Measurements from ENCODE around the gene SLC35G6. TPM values are rescaled to one million over a fixed set of nuclear protein-coding genes. Genes with fewer than 3 reads are reported as not detected.
"Not testable (repeated sequence)": the region's sequence is repeated elsewhere in the genome, so short reads cannot be mapped to it uniquely, and the experiment has no call there.

The SLC35G6 gene
- not detected in 2 replicates for polyA plus RNA-seq (2014; cell fraction: cytosol; rRNA removed)
- polyA plus RNA-seq (2014; cell fraction: nucleus; rRNA removed) = not detected in 2 replicates

- not testable (repeated sequence) for DNase-seq (ENCODE audit: low spot score)
Observed at GRCh38 chr17:7481275-7481674, at the start of gene SLC35G6. Gene SLC35G6, plus strand, starts transcription at chr17:7481446. Its CDS starts 71 bp downstream, at chr17:7481517.

- no peak for DNase-seq (ENCODE audit: low spot score)
Observed at GRCh38 chr17:7432296-7432695, 49.0 kb upstream of the SLC35G6 start.

GRCh38 chr17:7435676-7436555 is 45.3 kb upstream of the SLC35G6 start:
- no peak for DNase-seq (ENCODE audit: low spot score)

- DNase-seq (ENCODE audit: low spot score) = peak; percentile 80
Observed at GRCh38 chr17:7436556-7437368, 44.5 kb upstream of the SLC35G6 start.

GRCh38 chr17:7437369-7437863 is 43.8 kb upstream of the SLC35G6 start:
- DNase-seq (ENCODE audit: low spot score) = no peak

GRCh38 chr17:7437950-7438614 is 43.2 kb upstream of the SLC35G6 start:
- peak; percentile 60 for DNase-seq (ENCODE audit: low spot score)

GRCh38 chr17:7438656-7439460 is 42.4 kb upstream of the SLC35G6 start:
- no peak for DNase-seq (ENCODE audit: low spot score)

- DNase-seq (ENCODE audit: low spot score) = no peak
Observed at GRCh38 chr17:7439462-7440112, 41.7 kb upstream of the SLC35G6 start, which contains the start of gene FGF11. Gene FGF11, plus strand, starts transcription at chr17:7439512. Its CDS starts 109 bp downstream, at chr17:7439621.

- DNase-seq (ENCODE audit: low spot score) = peak; percentile 81
Observed at GRCh38 chr17:7440113-7440833, 41.0 kb upstream of the SLC35G6 start.

- DNase-seq (ENCODE audit: low spot score) = peak; percentile 49
Observed at GRCh38 chr17:7440834-7441195, 40.4 kb upstream of the SLC35G6 start.

- DNase-seq (ENCODE audit: low spot score) = no peak
Observed at GRCh38 chr17:7441266-7441665, 40.0 kb upstream of the SLC35G6 start.

- no peak for DNase-seq (ENCODE audit: low spot score)
Observed at GRCh38 chr17:7442142-7442541, 39.1 kb upstream of the SLC35G6 start.

GRCh38 chr17:7443499-7444485 is 37.5 kb upstream of the SLC35G6 start:
- no peak for DNase-seq (ENCODE audit: low spot score)

GRCh38 chr17:7444682-7445618 is 36.3 kb upstream of the SLC35G6 start, which contains the start of gene CHRNB1:
Gene CHRNB1, plus strand, starts transcription at chr17:7445061. Its CDS starts 67 bp downstream, at chr17:7445128.
- peak; percentile 58 for DNase-seq (ENCODE audit: low spot score)

- DNase-seq (ENCODE audit: low spot score) = no peak
Observed at GRCh38 chr17:7445619-7445968, 35.7 kb upstream of the SLC35G6 start.

GRCh38 chr17:7448461-7448860 is 32.8 kb upstream of the SLC35G6 start:
- no peak for DNase-seq (ENCODE audit: low spot score)

- no peak for DNase-seq (ENCODE audit: low spot score)
Observed at GRCh38 chr17:7459961-7460545, 21.2 kb upstream of the SLC35G6 start.

All from SK-N-DZ (cell line).